HG03025 (cell line): ENCODE data around the gene DEFB132.

Source experiments
- ATAC-seq: cut with Tn5 transposase; IDR thresholded peaks from one replicate; pipeline ENCODE4 v1.9.1; 2021; ENCODE audit warnings: mild to moderate bottlenecking, moderate library complexity; ENCODE audit not compliant: unreplicated experiment, low FRiP score

The DEFB132 gene

DNA sequence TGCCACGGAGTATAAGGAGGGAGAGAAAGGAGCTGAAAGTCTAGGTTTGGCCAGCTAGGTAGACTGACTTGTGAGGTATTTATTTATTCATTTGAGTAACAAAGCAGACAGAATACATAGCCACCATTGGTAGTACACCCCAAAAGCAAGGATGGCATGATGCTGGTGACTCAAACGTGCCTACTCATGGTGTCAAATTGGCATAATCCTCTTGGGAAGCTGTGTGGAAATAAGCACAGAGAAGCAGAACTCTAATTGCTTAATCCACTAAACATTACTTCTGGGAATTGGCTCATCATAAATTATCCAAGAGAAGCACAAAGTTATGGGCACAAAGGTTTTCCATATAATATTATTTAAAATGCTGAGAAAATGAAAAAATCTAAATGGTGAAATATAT is 2.5 kb downstream of the DEFB132 start:
- ATAC-seq, result no peak

DNA sequence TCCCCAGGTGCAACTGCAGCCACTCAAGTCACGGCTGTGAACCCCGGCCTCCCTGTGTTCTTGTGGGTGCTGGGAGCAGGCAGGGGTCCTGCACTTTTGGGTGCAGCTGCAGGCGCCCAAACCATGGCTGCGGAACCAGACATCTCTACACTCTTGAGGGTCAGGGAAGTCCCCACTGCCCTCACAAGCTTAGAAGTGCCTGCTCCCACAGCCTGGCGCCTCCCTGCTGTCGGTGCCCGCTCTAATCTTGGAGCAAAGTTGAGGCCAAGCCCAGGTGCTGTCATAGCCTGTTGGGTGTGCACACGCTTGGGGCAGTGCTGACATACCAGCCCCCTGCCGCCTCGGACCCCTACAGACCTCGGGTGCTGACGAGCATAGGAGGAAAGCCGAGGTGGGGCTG is 6.2 kb downstream of the DEFB132 start:
- ATAC-seq, result no peak

DNA sequence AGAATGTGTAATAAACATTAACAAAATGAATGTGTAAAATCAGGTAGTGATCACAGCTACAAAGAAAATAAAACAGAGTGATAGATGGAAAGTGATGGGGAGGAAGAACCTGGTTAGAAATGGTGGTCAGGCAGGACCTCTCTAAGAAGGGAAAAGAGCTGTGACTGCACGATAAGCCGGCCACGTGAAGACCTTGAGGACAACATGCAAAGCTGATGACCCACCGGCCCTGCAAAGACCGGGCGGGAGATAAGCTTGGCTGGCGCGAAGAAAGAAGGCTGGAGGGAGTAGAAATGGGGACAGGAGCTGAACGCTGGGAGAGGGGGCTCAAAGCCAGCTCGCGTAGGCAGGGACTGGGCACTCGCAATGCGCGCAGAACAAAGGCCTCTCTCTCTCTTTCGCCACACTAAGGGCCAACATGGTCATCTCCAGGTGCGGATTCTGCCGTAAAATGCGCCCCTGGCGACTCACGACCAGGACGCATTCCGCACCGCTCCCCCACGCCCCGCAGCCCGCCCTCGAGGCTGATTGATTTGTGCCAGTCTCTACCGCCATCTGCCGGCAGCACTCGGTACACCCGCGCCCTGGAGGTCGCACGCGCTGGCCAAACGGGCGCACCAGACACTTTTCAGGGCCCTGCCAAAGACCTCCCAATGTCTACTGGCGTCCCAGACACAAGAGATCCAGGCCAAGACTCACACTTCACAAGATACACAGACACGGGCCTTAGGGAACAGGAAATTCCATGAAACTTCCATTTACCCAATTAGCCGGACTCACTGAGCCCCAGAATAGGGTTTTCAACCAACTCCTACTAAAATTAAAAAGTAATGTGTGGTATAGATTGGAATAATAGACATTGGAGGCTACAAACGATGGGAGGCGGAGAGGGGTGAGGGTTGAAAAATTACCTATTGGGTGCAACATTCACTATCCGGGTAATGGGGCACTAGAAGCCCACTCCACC is 9.4 kb downstream of the DEFB132 start:
- peak; percentile 88 for ATAC-seq

DNA sequence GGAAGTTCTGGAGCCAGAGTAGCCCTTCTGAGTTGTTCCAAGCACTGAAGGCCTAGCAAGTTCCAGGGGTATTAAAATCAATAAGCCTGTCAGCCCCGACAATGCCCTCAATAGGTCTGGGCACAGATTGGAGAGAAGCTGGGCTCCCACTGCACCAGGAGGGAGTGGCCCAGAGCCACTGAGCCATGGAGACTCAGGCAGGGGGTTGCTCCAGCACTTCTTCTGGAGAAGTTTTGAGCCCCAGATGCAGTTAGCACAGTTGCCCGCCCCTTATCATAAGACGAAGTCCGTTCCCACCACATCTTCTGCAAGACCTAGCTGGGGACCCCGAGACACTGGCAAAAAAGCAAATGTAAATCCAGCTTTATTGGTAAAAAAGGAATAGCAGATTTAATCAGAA is 13.0 kb downstream of the DEFB132 start:
- no peak for ATAC-seq

DNA sequence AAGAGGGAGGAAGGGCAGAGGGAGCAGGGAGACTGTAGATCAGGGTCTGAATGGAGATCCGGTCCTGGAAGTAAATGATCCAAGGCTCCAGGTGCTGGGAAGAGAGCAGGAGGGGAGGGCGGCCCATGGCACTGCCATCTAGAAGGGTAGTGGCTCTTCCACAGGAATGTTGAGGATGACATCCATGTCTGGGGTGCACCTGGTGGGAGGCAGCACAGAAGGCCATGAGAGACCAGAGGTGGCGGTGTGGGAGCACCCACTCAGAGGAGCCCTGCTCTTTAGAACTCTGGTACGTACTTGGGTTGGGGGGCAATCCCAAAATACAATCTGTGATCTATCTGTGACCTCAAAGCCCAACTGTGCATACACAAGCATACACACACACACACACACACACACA is 13.5 kb downstream of the DEFB132 start:
- ATAC-seq, result no peak

DNA sequence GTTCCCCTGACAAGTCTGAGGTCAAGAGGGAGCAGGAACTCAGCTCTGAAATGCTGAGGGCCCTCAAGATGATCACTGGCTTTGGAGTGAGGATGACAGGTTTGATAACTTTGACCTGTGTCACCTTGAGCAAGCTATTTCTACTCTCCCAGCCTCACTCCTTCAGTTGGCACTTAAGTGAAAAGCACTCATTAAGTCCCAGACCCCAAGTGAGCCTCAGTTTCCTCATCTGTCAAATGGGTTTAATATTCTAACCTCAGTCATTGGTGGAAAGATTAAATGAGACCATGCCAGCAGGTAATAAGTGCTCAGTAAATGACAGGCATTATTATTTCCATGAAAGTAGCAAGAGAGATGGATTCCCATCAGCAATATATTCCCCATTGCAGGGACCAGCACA is 14.0 kb downstream of the DEFB132 start:
- no peak for ATAC-seq

DNA sequence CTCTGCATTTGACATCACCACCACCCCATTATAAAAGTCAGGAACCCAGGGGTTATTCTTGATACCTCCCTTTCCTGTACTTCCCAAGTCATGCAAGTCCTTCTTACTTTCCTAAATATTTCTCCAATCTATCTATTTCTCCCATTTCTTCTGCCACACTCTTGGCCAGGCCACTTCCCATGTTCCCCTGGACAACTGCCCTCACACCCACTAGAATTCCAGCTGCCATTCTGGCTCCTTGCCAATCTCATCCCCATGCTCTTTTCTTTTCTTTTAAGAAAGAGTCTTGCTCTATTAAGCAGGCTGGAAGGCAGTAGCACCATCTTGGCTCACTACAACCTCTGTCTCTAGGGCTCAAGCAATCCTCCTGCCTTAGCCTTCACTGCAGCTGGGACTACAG is 15.2 kb downstream of the DEFB132 start:
- no peak for ATAC-seq

DNA sequence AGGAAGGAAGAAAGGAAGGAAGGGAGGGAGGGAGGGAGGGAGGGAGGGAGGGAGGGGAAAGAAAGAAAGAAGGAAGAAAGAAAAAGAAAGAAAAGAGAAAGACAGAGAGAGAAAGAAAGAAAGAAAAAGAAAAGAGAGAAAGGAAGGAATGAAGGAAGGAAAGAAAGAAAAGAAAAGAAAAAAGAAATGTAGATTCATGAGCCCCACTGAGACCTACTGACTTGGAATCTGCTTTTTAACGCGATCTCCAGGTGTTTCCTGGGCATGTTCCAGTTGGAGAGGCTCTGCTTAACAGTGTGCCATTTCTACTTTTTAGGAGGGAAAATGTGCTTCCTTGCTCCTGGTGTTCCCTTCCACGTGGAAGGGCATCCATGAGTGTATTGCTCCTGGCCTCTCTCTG is 16.4 kb downstream of the DEFB132 start:
- ATAC-seq, result no peak

DNA sequence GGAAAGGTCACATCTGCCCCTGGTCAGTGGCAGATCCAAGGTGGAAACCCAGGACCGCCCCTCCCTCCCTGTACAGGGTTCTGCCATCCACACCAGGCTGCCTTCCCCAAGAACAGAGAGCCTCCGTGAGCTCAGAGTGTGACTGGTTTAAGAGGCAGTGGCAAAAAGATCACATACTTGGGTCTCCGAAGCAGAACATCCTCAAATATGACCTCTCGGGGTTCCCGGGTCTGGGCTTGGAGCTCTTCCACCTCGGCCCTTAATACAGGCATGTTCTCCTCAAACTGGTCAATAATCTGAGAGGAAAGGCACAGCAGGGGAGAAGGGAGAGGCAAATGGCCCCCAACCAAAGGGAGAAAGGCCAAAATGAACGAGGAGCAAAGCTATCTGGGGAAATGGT is 18.3 kb downstream of the DEFB132 start:
- no peak for ATAC-seq

DNA sequence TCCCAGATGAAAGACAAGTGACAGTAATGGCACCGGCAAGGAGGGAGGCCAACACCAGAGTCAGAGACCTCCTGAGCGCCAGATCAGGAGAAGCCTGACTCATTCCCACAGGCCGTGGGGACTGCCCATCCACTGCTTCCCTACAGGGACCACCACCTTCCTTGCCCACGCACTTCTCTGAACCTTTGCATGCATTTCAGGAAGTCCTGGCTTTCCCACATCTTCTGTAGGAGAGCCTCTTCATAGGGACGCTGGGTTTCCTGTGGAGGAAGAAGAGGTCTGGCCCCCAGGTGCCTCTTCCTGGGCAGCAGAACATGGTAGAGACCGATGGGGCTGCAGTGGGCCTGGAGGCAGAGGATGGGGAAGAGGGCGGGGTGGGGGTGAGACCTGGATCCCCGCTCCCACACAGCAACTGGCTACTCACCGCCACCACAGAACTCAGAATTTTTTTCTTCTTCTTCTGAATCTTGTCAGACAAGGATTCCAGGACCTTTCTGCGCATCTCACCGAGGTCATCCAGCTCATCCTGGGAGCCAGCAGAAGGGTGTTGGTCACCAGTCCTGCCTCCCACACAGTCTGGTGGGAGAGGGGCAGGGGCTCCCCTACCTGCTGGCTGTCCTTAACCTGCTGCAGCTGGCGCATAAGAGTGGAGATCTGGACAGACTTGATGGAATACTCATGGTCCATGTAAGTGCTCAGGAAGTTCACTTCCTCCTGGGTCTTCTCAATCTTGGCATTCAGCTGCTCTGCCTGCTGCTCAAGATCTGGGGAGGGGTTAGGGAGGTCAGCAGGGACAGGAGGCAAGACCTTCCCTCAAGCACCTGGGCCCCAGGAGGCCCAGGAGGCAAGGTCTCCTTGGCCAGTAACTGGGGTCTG is 19.3 kb downstream of the DEFB132 start:
- no peak for ATAC-seq

DNA sequence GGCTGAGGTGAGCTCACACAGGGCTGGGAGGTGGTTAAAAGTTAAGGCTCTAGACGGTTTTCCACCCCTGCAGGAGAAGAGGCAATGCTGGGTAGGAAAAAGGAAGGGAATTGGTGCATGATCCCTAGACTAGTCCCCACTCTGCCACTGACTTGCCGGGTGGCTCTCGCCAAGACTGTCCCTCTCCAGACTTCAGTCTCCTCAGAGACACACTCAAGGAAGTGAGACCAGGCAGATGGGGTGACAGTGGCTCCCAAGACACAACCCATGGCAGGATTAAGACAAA is 19.9 kb downstream of the DEFB132 start:
- ATAC-seq, result no peak

DNA sequence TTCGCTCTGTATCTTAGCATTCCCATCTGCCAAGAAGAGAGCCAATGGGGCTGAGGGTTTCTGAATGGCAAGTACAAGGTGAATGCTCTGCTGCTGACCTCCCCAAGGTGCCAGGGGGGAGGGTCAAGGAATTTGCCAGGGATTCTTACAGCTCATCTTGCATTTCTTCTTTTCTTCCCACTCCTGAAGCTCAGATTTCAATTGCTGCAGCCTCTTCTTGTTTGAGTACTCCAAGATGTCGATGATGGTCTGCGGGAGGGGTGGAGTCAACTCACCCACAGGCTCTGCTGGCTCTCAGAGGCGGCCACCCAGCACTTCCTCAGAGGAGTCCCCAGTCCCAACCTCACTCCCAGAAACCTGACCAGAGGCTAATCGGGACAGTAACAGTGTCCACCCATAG is 20.7 kb downstream of the DEFB132 start:
- ATAC-seq, result no peak

DNA sequence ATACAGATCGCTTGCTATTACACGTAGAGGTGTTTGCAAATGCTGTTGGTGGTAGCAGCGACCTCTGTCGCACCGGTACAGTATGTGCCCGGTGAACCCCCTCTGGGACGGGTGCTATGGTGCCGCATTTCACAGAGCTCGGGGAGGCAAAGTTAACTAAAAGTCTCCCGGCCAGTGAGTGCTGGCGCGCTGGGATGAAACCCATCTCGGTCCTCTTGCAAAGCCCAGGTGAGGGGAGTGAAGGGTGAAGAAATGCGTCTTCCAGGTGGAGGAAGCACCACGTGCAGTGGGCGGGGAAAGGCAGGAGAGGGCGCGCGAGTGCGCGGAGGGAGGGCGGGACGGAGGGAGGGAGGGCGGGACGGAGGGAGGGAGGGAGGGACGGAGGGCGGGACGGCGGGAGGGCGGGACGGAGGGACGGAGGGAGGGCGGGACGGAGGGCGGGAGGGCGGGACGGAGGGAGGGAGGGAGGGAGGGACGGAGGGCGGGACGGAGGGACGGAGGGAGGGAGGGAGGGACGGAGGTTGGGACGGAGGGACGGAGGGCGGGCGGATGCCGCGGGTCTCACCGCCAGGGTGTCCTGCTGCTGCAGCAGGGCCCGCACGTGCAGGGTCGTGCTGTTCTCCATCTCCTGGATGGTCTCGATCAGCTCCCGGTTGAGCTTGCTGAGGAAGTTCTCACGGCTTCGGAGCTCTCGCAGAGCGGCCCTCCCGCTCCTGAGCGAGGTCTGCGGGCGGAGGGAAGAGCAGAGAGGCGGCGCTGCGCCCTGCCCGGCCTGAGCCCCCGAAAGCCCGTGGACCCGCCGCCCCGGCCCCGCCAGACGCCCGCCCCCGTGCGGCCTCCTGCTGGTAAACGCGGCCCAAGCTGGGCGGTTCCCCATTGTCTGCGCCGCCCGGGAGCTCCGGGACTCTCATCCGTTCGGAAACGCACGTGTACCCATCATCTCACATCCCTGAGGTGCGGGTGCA is 21.4 kb downstream of the DEFB132 start:
- ATAC-seq, result no peak

DNA sequence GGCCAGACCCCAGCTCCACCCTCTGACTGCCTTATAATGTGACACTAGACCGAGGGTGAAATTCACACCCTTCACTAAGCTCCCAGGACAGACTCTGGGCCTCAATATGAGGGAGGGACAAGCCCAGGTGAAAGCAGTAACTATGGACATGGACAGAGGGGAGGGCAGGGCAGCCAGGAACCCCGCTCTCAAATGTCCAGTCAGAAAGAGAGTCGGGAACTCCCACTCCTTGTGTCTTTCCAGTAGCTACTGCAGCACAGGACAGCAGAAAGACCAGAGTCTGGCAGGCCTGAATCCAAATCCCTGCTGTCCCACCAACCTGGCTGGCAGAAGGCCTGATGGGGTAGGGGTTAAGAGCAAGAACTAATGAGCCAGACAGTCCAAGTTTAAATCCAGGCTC is 26.6 kb downstream of the DEFB132 start:
- no peak for ATAC-seq

DNA sequence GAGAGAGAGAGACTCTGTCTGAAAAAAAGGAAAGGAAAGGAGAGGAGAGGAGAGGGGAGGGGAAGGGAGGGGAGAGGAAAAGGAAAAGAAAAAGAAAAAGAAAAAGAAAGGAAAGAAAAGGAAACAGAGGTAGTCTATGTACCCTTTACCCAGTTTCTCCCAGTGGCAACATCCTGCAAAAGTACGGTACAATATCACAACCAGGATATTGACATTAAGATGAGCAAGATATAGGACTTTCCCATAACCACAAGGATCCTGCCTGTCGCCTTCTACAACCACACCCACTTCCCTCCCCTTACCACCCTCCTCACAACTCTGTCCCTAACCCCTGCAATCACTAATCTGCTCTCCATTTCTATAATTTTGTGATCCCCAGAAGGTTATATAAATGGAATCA is 29.0 kb downstream of the DEFB132 start:
- no peak for ATAC-seq

DNA sequence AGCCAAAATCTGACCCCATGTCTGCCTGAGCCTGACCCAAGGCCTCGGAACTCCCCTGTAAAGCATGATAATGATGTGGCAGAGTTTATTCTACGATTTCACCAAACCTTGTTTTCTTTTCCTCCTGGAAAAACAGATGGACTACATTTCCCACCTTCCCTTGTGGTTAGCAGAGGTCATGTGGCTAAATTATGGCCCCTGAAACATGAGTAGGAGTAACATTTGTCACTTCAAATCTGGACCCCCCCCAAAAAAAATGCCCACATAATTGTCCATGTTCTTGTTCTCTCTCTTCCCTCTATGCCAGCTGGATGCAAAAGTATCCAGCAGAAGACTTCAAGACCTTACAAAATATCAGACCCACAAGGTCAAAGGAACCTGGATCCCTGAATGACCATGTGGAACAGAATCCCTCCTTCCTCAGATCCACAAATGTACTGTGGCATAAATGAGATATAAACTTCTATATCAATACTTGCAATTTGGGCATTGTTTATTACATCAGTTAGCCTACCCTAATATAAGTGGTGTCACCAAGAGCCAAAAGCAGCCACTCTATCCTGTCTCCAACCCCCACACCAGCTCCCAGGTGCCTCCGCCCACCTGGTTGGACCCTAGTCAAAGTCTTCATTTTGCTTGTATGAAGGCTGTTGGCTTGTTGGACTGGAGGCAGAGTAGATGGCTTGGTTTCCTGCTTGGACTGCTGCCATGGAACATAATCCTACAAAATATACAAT is 31.6 kb downstream of the DEFB132 start:
- no peak for ATAC-seq

DNA sequence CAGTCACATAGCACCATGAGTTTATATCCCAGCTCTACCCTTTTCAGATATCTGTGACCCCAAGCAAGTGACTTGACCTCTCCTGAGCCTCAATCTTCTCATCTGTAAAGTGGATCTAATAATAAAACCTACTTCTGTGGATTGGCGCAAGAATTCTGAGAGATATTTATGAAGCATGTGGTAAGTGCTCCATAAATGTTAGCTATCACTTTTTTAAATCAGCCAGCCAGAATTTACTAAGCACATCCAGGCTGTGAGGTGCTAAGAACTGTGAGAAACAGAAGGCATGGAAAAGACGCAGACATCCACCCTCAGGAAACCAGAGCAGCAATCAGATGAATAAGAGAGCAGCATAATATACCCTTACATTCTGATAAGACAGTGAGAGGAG is 32.2 kb downstream of the DEFB132 start:
- ATAC-seq, result no peak

DNA sequence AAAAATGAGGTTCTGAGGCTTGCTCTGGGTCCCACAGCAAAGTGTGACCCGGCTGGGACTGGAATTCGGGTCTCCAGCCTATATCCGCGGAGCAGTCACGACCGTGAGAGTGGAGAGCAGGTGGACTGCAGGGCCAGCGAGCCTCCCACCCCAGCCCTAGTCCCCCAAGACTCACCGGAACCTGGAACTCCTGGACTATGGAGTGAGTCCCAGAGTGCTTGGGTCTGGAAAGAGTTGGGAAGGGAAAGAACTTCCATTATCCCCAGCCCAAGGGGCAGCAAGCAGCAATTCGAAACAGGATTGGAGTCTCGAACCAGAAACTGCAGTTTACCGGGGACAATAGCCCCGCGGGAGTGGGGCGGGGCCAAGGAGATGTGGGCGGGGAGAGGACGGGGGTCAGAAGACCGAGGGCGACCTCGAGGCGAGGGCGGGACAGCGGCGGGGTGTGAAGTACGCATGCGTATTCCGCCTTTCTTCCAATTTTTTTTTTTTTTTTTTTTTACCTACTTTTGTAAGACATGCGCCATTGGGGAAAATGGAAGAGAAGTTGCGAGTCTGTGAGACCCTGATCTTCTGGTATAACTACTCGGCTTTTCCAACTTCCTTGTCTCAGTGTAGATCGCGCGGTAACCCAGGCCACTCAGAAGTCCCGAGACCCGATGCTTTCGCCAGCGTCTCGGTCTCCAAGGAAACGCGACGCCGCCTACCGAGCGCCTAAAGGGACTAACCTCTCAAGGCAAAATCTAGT is 32.7 kb downstream of the DEFB132 start, which contains the start of gene C20orf96:
Gene C20orf96, minus strand, starts transcription at position 667 of the 748 bp plus-strand sequence. Its CDS starts 140 bp downstream, at position 527.
- peak; percentile 77 for ATAC-seq

DNA sequence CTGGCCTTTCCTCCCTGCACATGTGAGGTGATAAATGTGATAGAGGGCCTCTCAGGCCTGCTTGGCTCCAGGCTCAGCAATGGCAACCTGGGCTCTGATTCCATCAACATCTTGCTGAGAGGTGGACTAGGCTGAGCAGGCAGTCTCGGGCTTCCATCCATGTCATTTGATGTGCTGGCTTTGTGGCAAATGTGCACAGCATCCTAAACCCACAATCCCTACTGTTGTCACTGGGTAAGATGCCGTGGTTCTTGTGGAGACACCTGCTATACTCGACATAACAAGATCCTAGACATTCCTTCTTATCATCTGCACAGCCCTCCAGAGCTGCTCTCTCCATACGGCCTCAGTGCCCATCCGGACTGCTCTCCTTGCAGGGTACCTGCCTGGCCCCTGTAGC is 37.1 kb downstream of the DEFB132 start:
- no peak for ATAC-seq
